Measurements from ENCODE around the gene ADARB2.

DNA sequence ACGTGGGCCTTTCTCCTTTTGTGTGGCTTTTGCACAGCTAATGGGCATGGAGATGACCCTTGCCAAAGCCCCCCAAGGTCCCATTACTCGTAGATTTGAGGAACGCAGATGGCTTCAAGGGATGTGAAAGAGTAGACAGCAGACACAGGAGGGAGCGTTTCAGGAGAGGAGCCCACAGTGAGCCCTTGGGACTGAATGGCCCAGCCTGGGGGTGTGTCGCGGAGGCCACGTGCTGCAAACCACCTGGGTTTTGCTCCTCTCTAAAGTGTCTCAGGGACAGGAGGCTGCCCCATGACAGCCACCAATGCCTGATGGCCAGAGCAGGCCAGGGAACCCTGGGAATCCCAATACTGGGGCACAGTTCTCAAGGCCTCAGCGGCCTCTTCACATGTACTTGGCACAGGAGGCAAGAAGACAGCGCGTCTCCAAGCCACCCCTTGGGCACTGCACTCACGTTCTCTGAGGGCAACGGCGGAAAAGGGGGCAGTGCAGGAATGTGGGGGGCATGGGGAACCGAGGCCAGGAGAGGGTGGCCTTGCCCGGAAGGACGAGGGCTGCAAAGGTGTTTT, 495.9 kb downstream of the ADARB2 start:
- TF ChIP-seq POLR2A (IDR thresholded peaks at IDR 0.05), result no peak
- TF ChIP-seq, protein P1, sequence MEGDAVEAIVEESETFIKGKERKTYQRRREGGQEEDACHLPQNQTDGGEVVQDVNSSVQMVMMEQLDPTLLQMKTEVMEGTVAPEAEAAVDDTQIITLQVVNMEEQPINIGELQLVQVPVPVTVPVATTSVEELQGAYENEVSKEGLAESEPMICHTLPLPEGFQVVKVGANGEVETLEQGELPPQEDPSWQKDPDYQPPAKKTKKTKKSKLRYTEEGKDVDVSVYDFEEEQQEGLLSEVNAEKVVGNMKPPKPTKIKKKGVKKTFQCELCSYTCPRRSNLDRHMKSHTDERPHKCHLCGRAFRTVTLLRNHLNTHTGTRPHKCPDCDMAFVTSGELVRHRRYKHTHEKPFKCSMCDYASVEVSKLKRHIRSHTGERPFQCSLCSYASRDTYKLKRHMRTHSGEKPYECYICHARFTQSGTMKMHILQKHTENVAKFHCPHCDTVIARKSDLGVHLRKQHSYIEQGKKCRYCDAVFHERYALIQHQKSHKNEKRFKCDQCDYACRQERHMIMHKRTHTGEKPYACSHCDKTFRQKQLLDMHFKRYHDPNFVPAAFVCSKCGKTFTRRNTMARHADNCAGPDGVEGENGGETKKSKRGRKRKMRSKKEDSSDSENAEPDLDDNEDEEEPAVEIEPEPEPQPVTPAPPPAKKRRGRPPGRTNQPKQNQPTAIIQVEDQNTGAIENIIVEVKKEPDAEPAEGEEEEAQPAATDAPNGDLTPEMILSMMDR (IDR thresholded peaks at IDR 0.05), result no peak
- no peak for TF ChIP-seq POLR2AphosphoS5 (IDR thresholded peaks at IDR 0.05)
